Lung (tissue), 12 donors: Measurements from ENCODE around the gene OVOL1. TPM values are rescaled to one million over a fixed set of nuclear protein-coding genes. Genes with fewer than 3 reads are reported as not detected.

Experiments
- ATAC-seq: fragments of 200-7000 bp; cut with Tn5 transposase; one replicate; pipeline ENCODE4 v1.9.1; 2020; ENCODE audit warnings: moderate number of reproducible peaks; ENCODE audit not compliant: insufficient read depth, low FRiP score
- DNase-seq, 3 donors: peaks; one replicate each; pipeline ENCODE4 v3.0.0-alpha.2; 2013 to 2017
- H3K27ac ChIP-seq, 2 donors: one replicate each; pipeline ENCODE4 v1.5.1; 2013; ENCODE audit warnings: mild to moderate bottlenecking in 2 of 2, moderate library complexity in 2 of 2, control low read depth in 1 of 2, inconsistent platforms in 1 of 2, low read depth in 1 of 2, low read length in 1 of 2
- H3K27me3 ChIP-seq, 3 donors: one replicate each; pipeline ENCODE4 v1.5.1; 2013; ENCODE audit warnings: low read length in 2 of 3; ENCODE audit not compliant: control insufficient read depth in 3 of 3, insufficient read depth in 3 of 3
- H3K36me3 ChIP-seq, 4 donors: one replicate each; pipeline ENCODE4 v1.5.1; 2013; ENCODE audit warnings: low read length in 4 of 4, mild to moderate bottlenecking in 1 of 4, moderate library complexity in 1 of 4; ENCODE audit not compliant: control insufficient read depth in 4 of 4, insufficient read depth in 4 of 4
- H3K4me1 ChIP-seq, 5 donors: one replicate each; pipeline ENCODE4 v1.5.1; 2013; ENCODE audit warnings: low read length in 5 of 5, mild to moderate bottlenecking in 2 of 5, moderate library complexity in 1 of 5; ENCODE audit not compliant: control insufficient read depth in 5 of 5, insufficient read depth in 5 of 5
- H3K4me3 ChIP-seq: one replicate; pipeline ENCODE4 v1.5.1; 2013; ENCODE audit warnings: mild to moderate bottlenecking, control low read depth, moderate library complexity
- H3K9ac ChIP-seq, 2 donors: one replicate each; pipeline ENCODE4 v1.5.1; 2013; ENCODE audit warnings: low read length in 2 of 2, control low read depth in 1 of 2; ENCODE audit not compliant: insufficient read depth in 1 of 2
- H3K9me3 ChIP-seq, 4 donors: one replicate each; pipeline ENCODE4 v1.5.1; 2013; ENCODE audit warnings: low read length in 3 of 4, mild to moderate bottlenecking in 1 of 4, moderate library complexity in 1 of 4; ENCODE audit not compliant: control insufficient read depth in 4 of 4, insufficient read depth in 3 of 4
- WGBS, 2 donors: extraction: QIAGEN DNeasy Blood & Tissue Kit; methylation state at CpG; one replicate each; pipeline ENCODE4 v1.1.7; 2013; 5-methylcytosine and 5-hydroxymethylcytosine counted together
- polyA plus RNA-seq, 2 donors: library from polyadenylated mRNA; stranded (reverse); fragments of 200-250 nt; gene quantifications; one replicate each; pipeline ENCODE4 v1.2.1, GENCODE V29; 2013
- total RNA-seq, 2 donors: library from RNA; depleted of rRNA in 1 of 2; stranded (reverse); fragments of >200 nt in 1 of 2; gene quantifications; one replicate each; pipeline ENCODE4 v1.2.1, GENCODE V29; 2014 to 2021
- TF ChIP-seq, protein P1 (sequence below): IDR thresholded peaks from 2 replicates; pipeline ENCODE4 v1.5.1; 2012; ENCODE audit warnings: mild to moderate bottlenecking; ENCODE audit errors: control extremely low read depth, extremely low read depth
- donor health status: control.
- donor health status: control.
- donor health status: Bipolar disorder and iron deficiency.
- donor health status: healthy.
- donor health status: DM: yes; HTN: yes; CAD: no.

The OVOL1 gene
- total and polyA plus RNA-seq, 4 donors: 0.17 to 1.4 (median 0.87) TPM

DNA sequence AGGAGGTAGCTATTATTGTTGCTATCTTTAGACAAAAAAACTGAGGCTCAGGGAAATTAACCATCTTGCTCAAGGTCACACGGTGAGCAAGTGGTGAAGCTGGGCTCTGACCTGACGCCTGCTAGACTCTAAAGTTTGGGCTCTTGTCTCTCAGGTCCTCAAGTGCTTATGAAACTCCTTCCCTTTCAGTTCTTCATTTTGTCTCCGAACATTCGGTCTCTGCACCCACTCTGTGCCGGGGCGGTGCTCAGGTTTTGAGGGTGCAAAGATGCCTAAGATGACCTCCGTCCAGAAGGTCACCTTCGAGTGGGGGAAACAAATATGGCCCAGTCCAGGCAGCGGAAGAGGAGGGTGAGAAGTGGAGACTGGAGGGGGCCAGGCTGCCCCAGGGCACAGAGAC lies 16.0 kb downstream of the OVOL1 start:
- H3K27me3 ChIP-seq: peaks cover 0 to 10% (median 0%) of the 10 kb centered on the region in 3 donors
- H3K9me3 ChIP-seq: no peaks in the 10 kb centered on the region
- TF ChIP-seq, protein P1, sequence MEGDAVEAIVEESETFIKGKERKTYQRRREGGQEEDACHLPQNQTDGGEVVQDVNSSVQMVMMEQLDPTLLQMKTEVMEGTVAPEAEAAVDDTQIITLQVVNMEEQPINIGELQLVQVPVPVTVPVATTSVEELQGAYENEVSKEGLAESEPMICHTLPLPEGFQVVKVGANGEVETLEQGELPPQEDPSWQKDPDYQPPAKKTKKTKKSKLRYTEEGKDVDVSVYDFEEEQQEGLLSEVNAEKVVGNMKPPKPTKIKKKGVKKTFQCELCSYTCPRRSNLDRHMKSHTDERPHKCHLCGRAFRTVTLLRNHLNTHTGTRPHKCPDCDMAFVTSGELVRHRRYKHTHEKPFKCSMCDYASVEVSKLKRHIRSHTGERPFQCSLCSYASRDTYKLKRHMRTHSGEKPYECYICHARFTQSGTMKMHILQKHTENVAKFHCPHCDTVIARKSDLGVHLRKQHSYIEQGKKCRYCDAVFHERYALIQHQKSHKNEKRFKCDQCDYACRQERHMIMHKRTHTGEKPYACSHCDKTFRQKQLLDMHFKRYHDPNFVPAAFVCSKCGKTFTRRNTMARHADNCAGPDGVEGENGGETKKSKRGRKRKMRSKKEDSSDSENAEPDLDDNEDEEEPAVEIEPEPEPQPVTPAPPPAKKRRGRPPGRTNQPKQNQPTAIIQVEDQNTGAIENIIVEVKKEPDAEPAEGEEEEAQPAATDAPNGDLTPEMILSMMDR: no peak

DNA sequence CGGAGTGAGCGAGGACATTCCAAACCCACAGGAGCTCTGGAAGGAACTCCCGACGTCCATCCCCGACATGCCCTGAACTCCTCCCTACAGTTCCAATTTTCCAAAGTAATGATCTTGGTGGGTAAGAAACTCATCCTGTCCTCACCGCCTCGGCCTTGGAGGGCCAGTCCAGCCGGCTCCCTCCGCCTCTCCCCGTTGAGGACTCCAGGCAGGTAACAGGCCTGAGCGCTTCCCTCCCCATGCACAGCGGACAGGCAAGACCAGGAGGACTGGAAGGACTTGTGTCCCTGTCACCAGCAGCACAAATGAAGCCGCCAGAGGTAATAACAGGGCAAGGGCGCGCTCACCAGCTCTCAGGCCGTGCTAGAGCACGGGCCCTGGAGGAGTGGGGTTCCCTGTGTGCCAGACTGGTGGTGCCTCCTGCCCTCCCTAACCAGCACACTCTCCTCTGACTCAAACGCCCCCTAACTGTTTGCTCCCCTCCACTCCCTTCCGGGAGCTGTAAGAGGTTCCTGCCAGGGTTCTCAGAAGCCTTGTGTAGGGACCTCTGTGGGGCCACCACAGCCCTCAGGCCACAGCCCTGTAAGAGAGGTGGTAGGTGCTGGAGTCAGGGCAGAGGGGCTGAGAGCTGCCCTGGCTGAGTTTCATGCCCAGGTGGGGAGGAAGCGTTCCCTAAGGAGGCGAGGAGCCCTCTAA lies 17.1 kb downstream of the OVOL1 start:
- Histone ChIP-seq H3K27ac (no peak overlapping the region), H3K4me1 (no peaks in the 10 kb centered on the region), H3K36me3 (no peaks in the 10 kb centered on the region), H3K9ac (no peak overlapping the region), H3K9me3 (no peaks in the 10 kb centered on the region), H3K27me3 (peaks cover 0 to 10% (median 0%) of the 10 kb centered on the region in 3 donors), H3K4me3 (no peak overlapping the region)
- ATAC-seq (no peak), DNase-seq (no peak)
- TF ChIP-seq, protein P1: no peak
- WGBS, 2 donors: 50 to 67% methylated on average over 21 of the region's 21 CpGs

More for the DNA sequence above, 16.0 kb downstream of the OVOL1 start:
- no peaks in the 10 kb centered on the region for H3K4me1 ChIP-seq
- no peak overlapping the region for H3K9ac ChIP-seq
- ATAC-seq (no peak), DNase-seq (no peak)
- no peaks in the 10 kb centered on the region for H3K36me3 ChIP-seq
- 71 to 75% methylated on average over 9 of the region's 9 CpGs for WGBS, 2 donors
- H3K27ac ChIP-seq: no peak overlapping the region
- no peak overlapping the region for H3K4me3 ChIP-seq

DNA sequence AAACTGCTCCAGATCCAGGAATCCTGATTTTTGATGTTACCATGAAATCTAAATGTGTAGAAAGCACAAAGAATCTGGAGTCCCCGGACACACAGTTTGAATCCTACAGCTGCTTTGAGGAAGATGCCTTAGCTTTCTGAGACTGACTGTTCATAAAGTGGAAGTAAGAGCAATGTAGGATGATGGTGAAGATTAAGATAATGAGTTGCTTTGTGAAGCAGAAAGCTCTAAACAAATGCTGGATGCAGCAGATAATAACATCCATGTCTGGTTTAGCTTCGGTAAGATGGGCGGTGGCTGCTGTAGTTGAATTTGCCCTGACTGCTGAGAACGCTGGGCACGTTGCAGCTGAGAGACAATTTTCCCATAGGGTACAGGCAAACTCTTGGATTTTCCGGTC lies 20.1 kb downstream of the OVOL1 start:
- H3K27me3 ChIP-seq: peaks cover 0 to 16% (median 3%) of the 10 kb centered on the region in 3 donors
- 56 to 76% methylated on average over 6 of the region's 6 CpGs for WGBS, 2 donors
- DNase-seq (no peak), ATAC-seq (no peak)
- no peak overlapping the region for H3K27ac ChIP-seq
- no peaks in the 10 kb centered on the region for H3K36me3 ChIP-seq
- H3K4me1 ChIP-seq: peaks cover 0 to 2% (median 0%) of the 10 kb centered on the region in 5 donors
- H3K4me3 ChIP-seq: no peak overlapping the region
- H3K9me3 ChIP-seq: no peaks in the 10 kb centered on the region
- no peak overlapping the region for H3K9ac ChIP-seq
- TF ChIP-seq, protein P1: no peak
